HG03139 (cell line): ENCODE results near the gene GDPD5.

Source experiments
- ATAC-seq: cut with Tn5 transposase; IDR thresholded peaks from one replicate; pipeline ENCODE4 v1.9.1; 2021; ENCODE audit not compliant: unreplicated experiment

Gene GDPD5

DNA sequence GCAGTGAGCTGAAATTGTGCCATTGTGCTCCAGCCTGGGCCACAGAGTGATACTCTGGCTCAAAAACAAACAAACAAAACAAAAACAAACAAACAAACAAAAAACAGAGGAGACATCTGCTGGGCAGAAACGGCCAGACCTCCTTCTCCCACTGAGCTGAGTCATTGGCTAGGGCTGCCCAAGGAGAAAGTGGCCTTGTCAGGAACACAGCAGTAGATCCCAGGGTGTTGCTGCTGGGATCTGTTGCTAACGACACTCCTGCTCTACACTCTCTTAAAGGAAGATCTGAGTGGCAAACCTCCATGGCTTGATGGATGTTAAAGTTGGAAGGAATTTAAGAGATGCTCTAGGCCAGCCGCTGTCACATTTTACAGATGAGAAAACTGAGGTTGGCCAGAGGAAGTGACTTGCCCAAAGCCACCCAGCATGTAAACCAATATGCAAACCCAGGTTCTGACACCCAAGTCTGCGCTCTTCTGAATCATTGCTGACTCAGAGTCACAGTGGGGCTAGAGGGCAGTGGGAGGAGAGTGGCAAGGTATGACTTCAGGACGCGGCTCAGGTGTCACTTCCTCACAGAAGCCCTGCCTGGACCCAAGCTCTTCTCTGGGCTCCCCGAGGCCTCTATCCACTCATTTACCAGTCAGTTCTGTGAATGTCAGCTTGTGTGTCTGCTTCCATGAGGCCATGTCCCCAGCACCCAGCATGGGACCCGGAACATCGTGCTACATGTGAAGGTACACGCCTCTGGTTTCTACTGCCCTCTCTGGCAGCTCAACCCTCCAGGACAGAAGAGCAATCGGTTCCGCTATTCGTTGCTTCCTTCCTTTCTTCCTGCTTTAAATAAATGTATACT, 11.3 kb upstream of the GDPD5 start:
- no peak for ATAC-seq

DNA sequence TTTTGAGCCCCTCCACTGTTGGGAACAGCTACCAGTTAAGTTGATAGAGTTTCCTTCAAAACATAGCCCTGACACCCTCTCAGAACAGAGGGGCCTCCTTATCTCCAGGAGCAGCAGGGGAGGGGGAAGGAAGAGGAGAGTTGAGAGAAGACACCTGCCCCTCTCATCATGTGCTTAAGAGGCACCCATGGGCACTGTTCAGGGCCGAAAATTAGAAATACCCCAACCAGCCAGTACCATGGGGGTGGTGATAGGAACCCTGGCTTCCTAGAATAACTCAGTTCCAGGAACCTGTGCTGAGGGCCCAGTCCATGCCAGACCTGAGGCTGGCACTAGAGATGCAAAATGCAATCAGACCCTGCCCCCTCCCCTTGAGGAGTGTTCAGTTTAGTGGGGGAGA, 9.3 kb upstream of the GDPD5 start:
- no peak for ATAC-seq

DNA sequence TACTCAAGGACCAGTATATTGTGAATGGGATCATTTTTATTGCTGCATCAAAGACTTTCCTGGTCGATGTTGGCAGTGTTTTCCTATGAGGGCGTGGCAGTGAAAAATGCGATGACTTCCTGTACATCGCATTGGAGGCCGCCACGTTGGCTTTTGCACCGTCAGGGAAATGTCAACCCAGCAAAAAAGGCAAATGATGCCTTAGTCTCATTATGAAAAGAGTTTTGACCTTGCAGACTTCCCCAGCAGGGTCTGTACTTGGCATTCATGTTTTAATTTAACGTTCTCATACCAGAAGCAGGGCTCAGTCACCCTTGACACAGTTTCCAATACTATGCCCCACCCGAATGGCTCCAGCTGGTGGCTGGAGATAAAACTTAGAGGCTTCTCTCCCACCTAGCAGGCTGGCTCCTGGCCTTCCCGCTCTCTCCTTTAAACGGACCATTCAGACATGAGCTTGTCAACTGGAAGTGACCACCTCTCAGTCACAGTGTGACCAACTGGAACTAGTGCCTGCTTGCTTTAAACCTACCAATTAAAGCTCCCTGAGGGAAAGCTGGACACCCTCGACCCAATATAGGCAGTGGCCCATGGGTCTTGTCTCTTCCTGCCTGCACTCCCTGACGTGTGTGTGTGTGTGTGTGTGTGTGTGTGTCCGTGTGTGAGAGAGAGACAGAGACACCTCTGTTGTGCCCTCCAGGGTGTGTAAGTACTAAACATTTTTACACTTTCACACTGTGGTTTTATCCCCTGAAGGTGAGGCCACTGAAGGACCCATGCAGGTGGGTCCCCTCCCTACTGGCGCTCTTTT, 8.7 kb upstream of the GDPD5 start:
- no peak for ATAC-seq

DNA sequence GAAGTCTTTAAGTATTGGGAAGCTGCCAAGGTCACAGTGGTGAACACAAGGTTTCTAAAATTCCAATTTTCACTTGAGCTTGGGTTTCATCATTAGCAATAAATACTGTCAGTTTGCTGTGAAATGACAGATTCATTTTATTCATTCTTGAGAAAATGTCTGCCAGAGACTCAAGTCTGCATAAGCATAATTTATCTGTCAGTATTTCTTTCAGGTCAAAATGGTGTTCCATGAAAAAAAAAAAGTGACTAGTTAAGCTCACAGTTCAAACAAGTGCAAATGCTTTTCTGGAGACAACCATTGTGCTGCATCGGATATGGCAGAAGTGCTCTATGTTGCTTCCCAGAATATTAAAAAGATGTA, 8.1 kb upstream of the GDPD5 start:
- no peak for ATAC-seq

DNA sequence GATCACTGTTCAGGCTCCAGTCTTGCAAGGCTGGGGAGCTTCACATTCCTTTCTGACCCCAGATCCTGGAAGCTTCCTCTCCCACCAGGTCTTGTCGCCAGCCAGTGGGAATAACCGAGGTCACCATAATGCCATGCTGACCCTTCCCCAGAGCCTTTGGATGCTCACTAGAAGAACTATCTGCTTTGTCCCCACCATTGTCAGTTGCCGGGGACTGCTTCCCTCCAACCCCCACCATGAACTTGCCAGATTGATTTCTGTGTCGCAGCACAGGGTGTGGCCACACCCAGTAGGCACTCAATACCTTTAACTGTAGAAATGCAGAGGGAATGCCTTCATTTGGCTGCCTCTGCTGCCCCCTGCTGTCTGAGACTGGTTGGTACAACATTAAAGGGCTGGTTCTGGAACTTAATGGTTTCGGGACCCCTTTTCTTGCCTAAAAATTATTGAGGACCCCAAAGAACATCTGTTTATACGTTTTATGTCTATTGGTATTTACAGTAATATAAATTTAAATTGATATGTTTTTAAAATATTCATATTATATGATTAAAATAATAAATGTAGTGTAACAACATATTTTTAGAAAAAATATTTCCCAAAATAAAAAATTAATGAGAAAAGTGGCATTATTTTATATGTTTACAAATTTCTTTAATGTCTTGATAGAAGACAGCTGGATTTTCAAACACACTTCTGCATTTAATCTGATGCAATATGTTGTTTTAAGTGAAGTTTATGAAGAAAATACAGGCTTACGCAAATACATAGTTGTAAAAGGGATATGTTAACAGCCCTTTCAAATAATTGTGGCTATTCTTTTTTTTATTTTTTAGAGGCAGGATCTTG, 6.7 kb upstream of the GDPD5 start:
- no peak for ATAC-seq

DNA sequence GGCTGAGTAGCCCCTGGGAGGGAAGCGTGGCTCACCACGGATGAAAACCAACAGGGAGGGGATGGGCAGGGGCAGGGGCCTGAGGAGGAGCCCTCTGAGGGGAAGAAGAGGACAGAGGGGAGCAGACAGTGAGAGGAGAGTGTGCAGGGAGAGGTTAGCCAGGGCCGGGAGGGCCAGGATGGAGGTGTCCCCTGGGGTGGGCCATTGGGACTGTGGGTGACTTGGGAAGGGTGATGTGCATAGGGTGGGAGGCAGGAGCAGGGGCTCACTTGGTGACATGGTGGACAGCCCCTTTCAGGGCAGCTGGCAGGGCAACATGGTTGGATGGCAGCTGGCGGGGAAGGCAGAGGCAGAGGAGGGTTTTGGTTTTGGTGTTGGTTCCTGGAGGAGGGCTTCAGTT, 5.6 kb upstream of the GDPD5 start:
- ATAC-seq: no peak

DNA sequence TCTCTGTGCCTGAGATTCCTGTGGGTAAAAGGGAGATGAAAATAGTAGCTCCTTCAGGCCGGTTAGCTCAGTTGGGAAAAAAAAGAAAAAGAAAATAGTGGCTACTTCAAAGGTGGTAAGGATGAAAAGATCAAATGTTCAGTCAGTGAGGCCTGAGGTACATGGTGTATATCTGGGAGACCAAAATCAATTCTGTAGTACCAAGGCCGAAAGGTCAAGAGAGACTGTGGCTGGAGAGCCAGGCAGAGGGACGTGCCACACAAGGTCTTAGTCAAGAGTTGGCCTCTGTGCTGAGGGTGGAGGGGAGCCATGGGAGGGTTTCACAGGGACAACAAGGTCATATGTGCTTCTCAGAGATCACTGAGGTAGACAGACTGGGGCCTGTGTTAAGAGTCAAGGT, 4.8 kb upstream of the GDPD5 start:
- no peak for ATAC-seq

DNA sequence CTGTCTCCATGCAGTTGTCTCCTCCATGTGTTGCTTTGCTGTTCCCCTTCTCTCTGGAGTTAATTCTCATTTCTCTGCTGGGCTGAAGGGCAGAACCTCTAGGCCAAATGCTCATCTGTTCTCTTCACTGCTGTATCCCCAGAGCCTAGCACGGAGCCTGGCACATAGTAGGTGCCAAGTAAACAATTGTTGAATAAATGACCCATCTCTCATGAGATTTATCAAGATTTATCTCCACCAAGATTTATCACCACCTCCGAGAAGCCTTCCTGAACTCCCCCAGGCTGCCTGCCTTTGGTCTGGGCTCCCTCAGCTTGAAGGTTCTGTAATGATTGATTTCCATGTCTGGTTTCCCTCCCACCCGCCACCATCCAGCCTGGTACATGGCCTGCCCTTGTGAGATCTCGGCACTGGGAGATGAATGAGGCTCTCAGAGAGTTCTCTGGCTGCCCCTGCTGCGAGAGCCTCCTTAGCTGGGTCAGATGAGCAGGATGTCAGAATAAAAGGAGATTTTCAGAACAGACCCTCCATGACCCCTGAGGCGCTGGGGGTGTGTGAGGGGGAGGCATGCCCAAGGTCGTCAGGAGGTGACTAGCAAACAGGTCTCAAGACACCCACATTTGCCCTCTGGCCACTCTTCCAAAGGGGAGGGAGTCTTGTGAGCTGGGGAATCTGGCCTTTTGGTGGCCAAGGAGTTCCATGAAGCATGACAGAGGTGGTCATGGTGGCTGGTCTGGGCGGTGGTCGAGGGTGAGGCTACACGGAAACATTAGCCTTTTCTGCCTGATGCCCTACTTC, 2.4 kb upstream of the GDPD5 start:
- ATAC-seq: no peak

DNA sequence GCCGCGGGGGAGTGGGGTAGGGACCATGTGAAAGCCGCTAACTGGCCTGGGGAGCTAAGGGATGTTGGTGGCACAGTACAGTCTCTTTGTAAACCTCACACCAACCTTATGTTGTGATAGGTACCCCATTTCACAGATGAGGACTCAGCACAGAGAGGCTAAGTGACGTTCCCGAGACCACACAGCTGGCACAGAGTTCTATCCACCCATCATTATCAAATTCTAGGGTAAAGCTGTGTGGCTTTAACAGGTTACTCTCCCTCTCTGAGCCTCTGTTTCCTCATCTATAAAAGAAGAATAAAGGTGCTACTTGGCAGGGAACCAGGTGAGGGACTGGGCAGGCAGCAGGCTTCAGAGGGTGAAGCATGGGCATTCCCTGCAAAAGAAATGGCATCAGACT, 1.4 kb upstream of the GDPD5 start:
- ATAC-seq: no peak

DNA sequence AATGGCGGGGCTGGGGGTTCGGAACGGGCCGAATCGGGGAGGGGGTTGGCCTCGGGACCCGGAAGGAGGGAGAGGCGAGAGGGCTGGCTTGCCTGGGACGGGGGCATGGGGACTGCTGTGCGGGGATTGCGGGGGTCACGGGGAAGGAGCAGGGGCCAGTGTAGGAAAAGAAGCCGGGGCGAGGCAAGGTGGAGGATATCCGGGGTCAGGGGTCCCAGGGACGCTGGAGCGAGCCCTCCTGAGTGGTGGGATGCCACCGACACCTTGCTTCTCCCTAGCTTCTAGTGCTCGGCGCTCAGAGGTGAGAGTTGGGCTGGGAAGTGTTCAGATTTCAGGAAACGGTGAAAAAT, 426 bp upstream of the GDPD5 start:
- no peak for ATAC-seq

DNA sequence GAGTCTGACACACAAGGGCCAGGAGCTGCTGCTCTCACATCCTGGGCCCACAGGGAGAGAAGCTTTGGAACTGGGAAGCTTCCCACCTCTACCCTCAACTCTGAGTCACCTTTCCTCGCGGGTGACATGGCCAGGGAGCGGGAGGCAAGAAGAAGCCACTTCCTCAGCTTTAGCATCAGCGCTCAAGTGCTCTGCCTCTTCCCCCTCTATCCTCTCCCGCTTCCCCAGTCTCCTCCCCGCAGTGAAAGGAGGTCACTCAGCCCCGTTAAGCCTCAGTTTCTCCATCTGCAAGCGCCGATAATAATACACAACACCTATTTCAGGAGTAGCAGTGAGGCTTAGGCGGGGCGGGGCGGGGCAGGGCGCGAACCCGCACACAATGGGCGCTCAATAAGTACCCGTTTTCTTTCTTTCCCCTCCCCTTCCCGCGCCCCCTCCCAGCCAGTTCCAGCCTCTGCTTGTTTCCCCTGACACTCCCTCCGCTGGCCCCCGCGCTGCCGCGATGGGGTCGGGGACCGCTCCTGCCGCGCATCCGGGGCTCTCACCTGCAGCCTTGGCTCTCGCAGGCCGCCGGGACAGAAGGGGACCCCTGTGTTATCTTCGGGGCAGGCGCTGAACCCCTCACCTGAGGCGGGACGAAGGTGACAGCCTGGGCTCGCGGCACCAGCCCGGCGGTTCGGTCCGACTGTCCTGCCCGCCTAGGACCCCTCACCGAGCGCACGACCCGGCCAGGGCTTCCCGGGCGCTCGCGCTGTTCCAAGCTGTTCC, 892 bp downstream of the GDPD5 start:
- ATAC-seq: no peak

DNA sequence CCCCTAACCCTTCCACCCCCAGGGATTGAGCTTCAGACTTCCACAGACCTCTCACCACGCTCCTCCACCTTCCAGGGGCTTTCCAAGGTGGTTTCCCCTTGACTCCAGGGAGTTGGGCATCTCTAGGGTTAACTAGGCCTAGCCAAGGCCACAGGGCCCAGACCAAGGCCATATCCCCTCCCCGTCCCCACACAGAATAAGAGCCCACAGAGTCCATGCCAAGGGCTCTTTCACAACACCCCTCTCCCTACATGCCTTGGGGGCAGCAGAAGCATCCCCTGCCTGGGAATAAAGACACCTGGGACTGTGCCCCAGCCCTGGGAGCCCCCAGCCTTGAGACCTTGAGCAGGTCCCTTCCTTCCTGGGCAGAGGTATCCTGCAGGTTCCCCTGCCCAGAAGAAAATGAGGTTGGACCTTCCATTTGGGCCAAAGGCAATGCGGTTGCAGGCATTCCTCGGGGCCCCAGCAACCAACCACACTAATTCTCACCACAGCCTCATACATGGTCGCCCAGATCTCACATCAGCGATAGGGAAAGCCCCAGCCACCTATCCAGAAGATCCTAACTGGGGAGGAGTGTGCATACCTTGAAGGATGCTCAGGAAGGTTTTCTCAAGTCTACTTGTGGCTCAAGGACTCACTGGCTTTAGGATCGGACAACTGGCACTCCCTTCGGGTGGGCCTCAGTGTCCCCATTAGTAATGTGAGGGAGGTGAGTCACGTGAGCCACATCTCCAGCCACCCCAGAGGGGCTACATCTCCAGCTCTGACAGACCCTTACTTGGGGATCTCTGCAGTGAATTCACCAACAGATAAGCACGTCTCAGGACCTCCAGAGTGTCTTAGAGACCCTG, 1.7 kb downstream of the GDPD5 start:
- no peak for ATAC-seq

DNA sequence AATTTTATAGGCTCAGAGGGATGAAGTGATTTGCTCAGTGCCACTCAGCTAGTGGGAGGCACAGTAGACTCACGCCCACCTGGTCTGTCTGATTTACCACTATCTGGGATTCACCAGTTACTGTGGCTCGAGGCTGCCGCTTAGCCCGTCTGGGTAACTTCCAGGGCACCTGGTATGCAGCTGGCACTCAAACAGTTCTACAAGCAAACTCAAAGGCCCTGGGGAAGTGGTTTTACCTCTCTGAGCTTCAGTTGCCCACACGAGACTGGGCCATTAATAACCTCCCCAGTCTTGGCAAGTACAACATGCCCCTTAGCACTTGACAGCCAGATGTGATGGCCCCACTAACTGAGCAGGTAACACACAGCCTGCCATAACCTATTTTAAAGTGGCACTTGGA, 2.6 kb downstream of the GDPD5 start:
- no peak for ATAC-seq

DNA sequence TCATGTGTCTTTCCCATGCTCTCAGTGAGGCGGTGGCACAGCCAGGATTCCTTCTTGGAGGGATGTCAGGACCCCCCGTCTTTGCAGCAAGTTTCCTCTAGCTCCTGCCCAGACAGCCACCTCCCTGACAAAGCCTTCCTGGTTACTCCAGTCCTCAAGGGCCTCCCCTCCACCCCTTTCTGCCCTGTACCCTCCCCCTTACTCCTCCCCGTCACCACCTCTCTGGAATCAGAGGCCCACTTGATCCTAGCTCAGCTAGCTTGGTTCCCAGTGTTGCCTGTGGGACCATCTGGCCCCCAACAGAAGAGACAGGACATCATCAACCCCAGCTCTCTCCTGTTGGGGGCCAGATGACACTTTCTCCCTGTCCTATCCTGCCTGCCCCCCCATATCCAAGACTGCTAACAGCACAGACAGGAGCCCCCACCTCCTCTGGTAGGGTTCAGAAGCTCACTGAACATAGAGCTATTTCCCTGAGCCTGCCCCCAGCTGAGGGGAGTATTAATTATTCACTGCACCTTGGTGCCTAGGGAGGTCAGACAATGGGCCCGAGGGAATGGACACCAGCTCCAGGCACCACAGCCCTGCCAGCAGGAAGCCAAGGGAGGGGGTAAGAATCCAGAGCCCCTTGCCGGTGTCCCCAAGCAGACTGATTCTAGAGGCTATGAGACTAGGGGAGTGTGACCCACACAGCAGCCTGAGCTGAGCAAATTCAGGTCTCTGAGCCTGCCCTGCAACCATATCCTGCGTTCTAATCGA, 3.3 kb downstream of the GDPD5 start:
- no peak for ATAC-seq

DNA sequence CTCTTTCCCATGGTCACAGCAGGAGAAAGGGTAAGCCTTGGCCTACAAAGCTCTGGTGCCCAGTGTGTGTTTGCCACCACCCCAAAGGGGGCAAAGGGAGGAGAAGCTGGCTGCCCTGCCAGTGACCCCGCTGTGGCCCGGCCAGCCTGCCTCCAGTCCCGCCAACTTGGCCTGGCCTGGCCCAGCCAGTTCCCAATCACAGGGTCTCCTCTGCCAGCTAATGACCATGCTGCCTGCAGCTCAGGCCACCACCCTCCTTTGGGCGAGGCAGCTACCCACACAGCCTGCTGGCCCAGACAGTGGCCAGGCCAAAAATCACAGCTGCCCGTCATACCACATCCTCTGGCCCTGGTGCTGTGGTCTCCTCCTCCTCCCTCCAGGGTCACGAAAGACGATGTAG, 5.1 kb downstream of the GDPD5 start:
- no peak for ATAC-seq

DNA sequence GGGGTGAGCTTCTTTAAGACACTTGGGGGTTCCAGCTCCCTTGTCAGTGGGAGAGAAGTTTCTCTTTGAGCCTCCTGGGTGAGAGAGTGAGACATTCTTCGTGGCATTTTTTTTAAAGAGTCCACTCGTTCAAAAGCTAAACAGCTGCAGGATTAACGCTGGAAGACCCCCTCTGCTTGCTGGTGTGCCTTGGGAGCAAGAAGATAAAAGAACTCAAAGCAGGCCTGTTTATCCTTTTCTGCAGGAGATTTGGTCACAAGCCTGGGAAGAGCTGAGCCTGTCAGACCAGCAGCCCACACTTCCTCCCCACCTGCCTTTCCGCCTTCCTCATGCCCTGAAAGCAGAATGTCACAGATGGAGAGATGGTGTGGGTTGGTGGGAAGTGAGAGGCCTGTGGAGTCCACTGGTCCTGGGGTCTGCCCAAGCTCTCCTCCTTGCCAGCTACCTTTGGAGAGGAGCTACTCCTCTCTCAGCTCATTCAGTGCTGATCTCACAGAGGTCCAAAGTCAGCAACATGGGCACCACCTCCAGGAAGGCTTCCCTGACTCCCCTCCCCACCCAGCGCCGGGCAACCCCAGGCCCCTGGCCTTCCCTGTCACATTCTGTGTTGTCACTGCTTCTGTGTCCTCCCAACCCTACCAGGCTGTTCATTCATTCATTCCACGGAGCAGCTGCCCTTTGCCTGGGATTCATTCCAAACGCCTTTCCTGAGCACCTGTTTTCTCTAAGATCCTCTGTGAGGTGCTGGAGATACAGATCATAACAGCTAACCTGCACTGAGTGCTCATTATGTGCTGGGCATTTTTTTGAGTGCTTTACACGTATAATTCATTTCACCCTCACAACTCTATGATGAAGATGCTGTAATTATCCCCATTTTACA, 6.7 kb downstream of the GDPD5 start:
- no peak for ATAC-seq

DNA sequence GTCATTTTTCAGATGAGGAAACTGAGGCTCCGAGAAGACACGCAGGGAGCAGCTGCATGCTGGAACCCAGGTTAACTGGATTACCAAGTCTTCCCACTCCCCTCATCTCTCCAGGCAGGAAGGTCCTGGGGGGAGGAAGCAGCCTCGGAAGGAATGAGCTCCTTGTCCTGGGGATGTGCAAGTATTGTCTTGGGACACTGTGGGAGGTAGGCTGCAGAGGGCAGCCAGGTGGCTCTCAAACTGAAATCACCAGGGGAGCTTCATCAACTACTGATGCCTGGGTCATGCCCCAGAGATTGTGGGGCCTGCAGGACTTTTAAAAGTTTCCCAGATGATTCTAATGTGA, 7.6 kb downstream of the GDPD5 start:
- no peak for ATAC-seq

DNA sequence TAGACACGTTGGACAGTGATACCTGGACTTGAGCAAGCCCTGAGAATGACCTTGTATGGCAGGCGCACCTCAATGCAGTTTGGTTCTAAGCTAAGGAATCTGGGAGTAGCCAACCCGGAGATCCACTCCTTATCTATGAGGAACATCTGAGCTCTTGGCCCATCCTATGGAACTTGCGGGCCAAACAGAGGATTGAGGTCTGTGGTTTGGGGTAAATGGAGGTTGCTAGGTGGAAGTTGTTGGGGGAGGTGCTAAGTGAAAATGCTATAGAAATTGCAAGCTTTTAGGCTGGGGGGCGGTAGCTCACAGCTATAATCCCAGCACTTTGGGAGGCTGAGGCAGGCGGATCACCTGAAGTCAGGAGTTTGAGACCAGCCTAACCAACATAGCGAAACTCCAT, 8.9 kb downstream of the GDPD5 start:
- no peak for ATAC-seq
